Epithelial cell of esophagus (primary cell): ENCODE results near the gene FPR1.

Source experiments
- DNase-seq: peaks from one replicate; pipeline ENCODE4 v3.0.0; 2010; ENCODE audit warnings: low read depth
- H3K4me3 ChIP-seq: 2 replicates; pipeline ENCODE4 v1.5.1; 2011; ENCODE audit warnings: mild to moderate bottlenecking, low read length, control low read depth
- TF ChIP-seq, protein P1 (sequence below): IDR thresholded peaks from 2 replicates; pipeline ENCODE4 v1.5.1; 2011; ENCODE audit warnings: low read depth, mild to moderate bottlenecking, low read length, control low read depth, inconsistent platforms; ENCODE audit not compliant: insufficient read depth; ENCODE audit errors: missing control alignments

Gene FPR1, protein sequence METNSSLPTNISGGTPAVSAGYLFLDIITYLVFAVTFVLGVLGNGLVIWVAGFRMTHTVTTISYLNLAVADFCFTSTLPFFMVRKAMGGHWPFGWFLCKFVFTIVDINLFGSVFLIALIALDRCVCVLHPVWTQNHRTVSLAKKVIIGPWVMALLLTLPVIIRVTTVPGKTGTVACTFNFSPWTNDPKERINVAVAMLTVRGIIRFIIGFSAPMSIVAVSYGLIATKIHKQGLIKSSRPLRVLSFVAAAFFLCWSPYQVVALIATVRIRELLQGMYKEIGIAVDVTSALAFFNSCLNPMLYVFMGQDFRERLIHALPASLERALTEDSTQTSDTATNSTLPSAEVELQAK

DNA sequence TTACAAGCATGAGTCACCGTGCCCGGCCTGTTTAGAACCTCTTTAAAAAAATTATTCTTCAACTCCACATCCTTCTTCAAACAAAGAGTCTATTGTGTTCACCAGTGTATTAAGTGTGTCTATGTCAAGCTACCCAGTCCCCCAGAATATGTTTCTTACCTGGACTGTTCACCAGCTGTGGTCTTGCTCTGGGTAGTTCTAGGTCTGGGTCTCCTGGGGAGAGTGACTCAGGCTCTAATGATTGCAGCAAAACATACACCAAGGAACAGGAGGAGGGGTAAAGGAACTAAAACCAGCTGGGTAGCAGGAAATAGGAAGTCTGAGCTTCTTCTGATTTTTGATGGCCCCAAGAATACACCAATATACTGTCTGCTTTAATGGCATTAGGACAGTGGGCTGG lies at the start of gene FPR1:
Gene FPR1 (minus strand): TSS at position 224 of the 400 bp plus-strand sequence. CDS start 4,884 bp downstream, outside the sequence.
- H3K4me3 ChIP-seq: no peak within 1 kb of the TSS
- DNase-seq: no peak
- TF ChIP-seq, protein P1, sequence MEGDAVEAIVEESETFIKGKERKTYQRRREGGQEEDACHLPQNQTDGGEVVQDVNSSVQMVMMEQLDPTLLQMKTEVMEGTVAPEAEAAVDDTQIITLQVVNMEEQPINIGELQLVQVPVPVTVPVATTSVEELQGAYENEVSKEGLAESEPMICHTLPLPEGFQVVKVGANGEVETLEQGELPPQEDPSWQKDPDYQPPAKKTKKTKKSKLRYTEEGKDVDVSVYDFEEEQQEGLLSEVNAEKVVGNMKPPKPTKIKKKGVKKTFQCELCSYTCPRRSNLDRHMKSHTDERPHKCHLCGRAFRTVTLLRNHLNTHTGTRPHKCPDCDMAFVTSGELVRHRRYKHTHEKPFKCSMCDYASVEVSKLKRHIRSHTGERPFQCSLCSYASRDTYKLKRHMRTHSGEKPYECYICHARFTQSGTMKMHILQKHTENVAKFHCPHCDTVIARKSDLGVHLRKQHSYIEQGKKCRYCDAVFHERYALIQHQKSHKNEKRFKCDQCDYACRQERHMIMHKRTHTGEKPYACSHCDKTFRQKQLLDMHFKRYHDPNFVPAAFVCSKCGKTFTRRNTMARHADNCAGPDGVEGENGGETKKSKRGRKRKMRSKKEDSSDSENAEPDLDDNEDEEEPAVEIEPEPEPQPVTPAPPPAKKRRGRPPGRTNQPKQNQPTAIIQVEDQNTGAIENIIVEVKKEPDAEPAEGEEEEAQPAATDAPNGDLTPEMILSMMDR: no peak

DNA sequence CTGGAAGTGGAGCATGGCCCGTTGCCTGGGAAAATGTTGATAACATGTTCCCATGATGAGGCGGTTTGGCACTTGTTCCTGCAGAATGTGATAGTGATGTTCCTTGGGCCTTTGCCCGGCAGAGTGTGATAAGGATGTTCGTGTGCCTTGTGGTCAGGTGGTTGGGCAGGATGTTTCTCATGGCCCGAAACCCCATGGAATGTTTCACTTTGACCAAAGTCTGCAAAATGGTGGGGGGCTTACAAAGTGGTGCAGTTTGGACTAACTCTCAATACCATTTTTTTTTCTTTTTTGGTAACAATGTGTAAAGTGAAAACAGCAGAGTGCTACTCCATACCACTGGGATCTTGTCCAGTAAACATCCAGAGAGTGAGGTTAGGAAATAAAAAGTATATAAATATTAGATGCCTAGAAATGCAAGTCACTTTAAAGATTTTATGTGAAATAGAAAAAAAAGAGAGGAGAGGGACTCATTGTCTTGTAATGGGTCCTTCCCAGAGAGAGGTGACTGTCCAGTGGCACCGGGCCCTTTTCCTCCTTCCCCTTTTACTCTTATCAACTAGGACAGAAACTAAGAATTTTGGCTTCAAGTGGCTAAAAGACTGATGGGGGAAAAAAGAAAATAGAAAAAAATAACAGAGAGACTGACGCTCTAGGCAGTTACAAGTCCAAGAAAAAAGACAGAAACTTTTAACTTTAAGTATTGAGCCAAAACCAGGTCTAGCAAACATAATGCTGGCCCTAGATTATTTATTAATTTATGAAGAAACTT lies 49.0 kb upstream of the FPR1 start:
- TF ChIP-seq, protein P1: no peak
- no peak overlapping the region for H3K4me3 ChIP-seq
- DNase-seq: no peak

DNA sequence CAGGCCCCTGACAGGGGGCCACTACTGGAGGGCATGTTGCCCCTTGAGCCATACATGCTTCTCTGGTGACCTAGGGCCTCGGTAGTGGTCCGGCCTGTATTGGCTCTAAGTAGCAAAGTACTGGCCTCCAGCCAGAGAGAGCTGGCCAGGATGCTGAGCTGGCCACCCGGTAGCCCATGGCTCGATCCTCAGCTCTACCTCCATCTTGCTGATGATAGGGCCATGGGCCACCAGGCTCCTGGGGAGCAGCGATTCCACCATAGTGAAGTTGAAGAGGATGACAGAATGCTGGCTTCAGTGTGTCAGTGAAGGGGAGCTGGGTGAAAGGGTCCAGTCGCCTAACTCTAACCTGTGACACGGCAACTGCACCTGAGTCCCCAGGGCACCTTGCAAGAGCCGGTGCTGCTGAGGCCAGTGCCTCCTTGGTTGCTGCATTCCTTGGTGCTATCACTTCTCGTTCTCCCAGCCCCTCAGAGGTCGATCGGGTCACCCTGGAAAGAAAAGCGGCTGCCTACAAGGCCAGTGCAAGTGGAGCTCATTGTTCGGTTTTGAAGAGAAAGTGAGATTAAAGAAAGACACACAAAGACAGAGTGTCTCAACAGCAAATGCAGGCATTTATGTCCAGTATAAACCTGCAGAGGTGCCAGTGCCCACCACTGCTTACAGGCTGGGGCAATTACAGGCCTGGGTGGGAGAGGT lies 48.2 kb upstream of the FPR1 start:
- no peak for DNase-seq
- H3K4me3 ChIP-seq: no peak overlapping the region
- TF ChIP-seq, protein P1: no peak

DNA sequence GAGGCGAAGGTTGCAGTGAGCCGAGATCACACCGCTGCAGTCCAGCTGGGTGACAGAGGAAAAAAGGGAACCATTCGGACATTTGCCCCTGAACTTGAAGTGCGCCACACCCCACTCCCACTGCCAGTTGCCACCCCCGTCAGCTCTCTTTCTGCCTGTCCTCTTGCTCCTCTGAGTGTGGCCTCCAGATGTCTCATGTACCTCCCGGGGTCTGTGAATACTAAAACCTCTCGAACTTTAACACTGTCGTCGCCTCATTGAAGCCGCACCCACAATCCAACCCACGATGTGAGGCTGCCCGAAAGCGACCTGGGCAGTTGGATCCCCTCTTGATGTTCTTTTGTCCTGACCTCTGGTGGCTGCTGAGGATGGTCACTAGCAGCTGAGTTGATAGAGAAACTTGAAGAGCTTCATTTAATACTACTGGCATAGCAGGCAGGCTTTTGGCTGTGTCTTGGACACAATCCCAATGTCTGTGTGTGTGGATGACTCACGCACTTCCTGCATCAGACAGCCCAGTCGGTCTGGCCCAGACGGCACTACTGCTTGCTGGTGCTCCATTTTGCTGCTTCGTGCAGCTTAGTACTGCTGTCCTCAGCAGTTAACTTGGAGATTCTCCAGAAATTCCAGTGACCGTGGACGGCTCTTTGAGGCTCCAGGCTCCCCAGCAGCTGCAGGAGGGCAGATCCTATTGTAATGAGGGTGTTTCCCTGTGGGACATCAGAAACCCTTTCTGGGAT lies 47.5 kb upstream of the FPR1 start:
- no peak overlapping the region for H3K4me3 ChIP-seq
- TF ChIP-seq, protein P1: no peak
- DNase-seq: peak; percentile 74

DNA sequence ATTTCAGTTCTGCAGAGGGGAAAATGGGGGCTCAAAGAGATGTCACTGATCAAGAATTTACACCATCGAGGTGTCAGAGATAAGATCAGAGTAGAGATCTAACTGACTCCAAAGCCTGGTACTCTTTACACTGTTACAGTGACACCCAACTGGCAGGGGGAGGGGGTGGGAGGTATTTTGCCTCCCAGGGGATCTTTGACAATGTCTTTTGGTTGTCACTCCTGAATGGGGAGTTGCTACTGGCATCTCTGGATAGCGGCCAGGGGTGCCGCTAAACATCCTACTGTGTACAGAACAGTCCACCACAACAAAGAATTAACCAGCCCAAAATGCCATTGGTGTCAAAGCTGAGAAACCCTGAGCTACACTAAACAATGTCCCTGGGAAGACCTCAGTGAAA lies 46.4 kb upstream of the FPR1 start:
- TF ChIP-seq, protein P1: no peak
- no peak for DNase-seq
- H3K4me3 ChIP-seq: no peak overlapping the region

DNA sequence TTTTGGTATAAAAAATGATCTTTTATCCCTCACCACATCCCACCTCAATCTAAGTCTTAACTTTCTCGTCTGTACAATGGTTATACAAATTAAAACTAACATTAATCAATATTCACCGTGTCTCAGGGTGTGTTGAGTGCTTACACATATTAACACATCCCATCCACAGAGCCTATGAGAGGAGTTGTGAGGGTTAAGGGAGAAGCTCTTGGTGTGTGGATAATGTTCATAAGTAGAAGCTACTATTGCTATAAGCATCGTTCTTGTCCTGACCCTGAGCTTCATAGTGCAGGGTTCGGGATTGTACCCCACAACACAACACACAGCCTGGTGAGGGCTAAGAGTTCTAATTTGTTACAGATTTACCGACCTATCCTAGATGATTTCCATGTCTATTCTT lies 45.8 kb upstream of the FPR1 start:
- DNase-seq: no peak
- H3K4me3 ChIP-seq: no peak overlapping the region
- TF ChIP-seq, protein P1: no peak
